Hepatocyte (in vitro differentiated cells): Measurements from ENCODE around the gene ADAM15.

Experiments used
- CTCF ChIP-seq: fragments of 200-600 bp; sonication (generic); IDR thresholded peaks from 2 replicates; pipeline ENCODE4 v1.5.1; 2016; ENCODE audit warnings: antibody characterized with exemption, mild to moderate bottlenecking; ENCODE audit not compliant: poor library complexity
- EZH2 ChIP-seq: fragments of 200-600 bp; sonication (generic); IDR thresholded peaks from 2 replicates; pipeline ENCODE4 v1.6.1; 2016; ENCODE audit warnings: antibody characterized with exemption, mild to moderate bottlenecking, borderline replicate concordance

GRCh38 chr1:155060736-155061135, 9.6 kb downstream of the ADAM15 start:
- no peak for TF ChIP-seq CTCF
- no peak for TF ChIP-seq EZH2
